Measurements from ENCODE around the gene ZNF367.
"Not testable (repeated sequence)": the region's sequence is repeated elsewhere in the genome, so short reads cannot be mapped to it uniquely, and the experiment has no call there.

ZNF367 gene

GRCh38 chr9:96367943-96368342 is 50.2 kb downstream of the ZNF367 start:
- no peak for TF ChIP-seq CTCF (IDR thresholded peaks at IDR 0.05; ENCODE audit: poor library complexity, severe bottlenecking)
- Histone ChIP-seq H3K27ac (ENCODE audit: poor library complexity, severe bottlenecking) (no peak overlapping the region), H3K27me3 (ENCODE audit: insufficient read depth, poor library complexity, severe bottlenecking) (no peaks in the 10 kb centered on the region), H3K4me3 (ENCODE audit: severe bottlenecking) (no peak overlapping the region), H3K4me1 (ENCODE audit: insufficient read depth, poor library complexity, severe bottlenecking) (no peaks in the 10 kb centered on the region), H3K36me3 (ENCODE audit: low read depth) (peaks cover 13% of the 10 kb centered on the region; the same call in 1 of the 2 replicates), H3K9me3 (ENCODE audit: severe bottlenecking) (no peaks in the 10 kb centered on the region)
- no peak for ATAC-seq (ENCODE audit: low read depth)
- no peak for DNase-seq (ENCODE audit: low spot score)

DNA sequence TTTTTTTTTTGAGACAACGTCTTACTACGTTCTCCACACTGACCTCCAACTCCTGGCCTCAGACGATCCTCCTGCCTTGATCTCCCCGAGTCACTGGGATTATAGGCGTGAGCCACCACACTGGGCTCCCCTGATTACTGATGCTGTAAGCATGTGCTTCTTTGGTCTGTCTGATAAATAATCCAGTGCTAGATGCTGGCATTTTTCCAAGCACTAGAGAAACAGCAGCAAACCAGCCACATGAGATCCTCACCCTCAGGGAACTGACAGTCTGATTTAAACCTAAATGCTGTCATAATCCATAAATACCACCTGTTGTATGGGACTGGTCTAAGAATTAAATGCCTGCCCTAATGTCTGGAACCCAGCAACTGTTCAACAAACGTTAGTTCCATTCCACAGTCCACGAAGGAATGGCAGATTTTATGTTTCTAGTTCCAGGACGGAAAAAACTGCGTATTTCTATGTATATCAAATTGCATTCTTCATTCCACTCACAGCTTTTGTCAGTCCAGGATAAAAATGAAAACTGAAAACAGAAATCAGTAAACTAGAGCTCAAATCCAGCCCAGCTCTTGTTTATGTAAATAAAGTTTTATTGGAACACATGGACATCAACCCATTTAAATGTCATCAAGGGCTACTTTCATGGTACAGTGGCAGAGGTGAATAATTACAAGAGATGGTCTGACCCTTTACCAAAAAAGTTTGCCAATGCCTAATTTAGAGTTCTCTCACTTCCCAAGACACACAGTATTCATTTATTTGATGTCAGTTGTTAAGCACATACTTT is 54.8 kb downstream of the ZNF367 start:
- ATAC-seq (ENCODE audit: low read depth): no peak
- Histone ChIP-seq H3K36me3 (ENCODE audit: low read depth) (peaks cover 21% of the 10 kb centered on the region), H3K4me1 (ENCODE audit: insufficient read depth, poor library complexity, severe bottlenecking) (no peaks in the 10 kb centered on the region), H3K4me3 (ENCODE audit: severe bottlenecking) (no peak overlapping the region), H3K27ac (ENCODE audit: poor library complexity, severe bottlenecking) (no peak overlapping the region), H3K9me3 (ENCODE audit: severe bottlenecking) (no peaks in the 10 kb centered on the region), H3K27me3 (ENCODE audit: insufficient read depth, poor library complexity, severe bottlenecking) (no peaks in the 10 kb centered on the region)
- TF ChIP-seq CTCF (IDR thresholded peaks at IDR 0.05; ENCODE audit: poor library complexity, severe bottlenecking): no peak
- DNase-seq (ENCODE audit: low spot score): no peak

GRCh38 chr9:96362119-96362518 is 56.1 kb downstream of the ZNF367 start:
- H3K9me3 ChIP-seq (ENCODE audit: severe bottlenecking); H3K4me1 ChIP-seq (ENCODE audit: insufficient read depth, poor library complexity, severe bottlenecking); ATAC-seq (ENCODE audit: low read depth); DNase-seq (ENCODE audit: low spot score); H3K4me3 ChIP-seq (ENCODE audit: severe bottlenecking); H3K27me3 ChIP-seq (ENCODE audit: insufficient read depth, poor library complexity, severe bottlenecking); H3K27ac ChIP-seq (ENCODE audit: poor library complexity, severe bottlenecking): not testable (repeated sequence)
- peaks cover 30% of the 10 kb centered on the region for H3K36me3 ChIP-seq (ENCODE audit: low read depth)

DNA sequence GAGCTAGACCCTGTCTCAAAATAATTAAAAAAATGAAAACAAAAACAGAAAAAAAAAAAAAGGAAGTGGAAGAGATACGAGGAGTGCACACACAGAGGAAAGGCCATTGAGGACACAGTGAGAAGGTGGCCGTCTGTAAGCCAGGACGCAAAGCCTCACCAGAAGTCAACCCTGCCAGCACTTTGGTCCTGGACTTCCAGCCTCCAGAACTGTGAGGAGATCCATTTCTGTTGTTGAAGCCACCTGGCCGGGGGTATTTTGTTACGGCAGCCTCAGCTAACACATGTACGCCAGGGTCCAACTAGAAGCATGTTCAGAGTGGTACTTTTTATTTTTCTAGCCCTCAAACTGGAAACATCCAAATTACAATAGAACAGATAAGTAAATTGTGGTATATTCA is 56.5 kb downstream of the ZNF367 start:
- Histone ChIP-seq H3K4me3 (ENCODE audit: severe bottlenecking) (no peak overlapping the region), H3K36me3 (ENCODE audit: low read depth) (peaks cover 31% of the 10 kb centered on the region), H3K27ac (ENCODE audit: poor library complexity, severe bottlenecking) (no peak overlapping the region), H3K27me3 (ENCODE audit: insufficient read depth, poor library complexity, severe bottlenecking) (no peaks in the 10 kb centered on the region), H3K4me1 (ENCODE audit: insufficient read depth, poor library complexity, severe bottlenecking) (no peaks in the 10 kb centered on the region), H3K9me3 (ENCODE audit: severe bottlenecking) (no peaks in the 10 kb centered on the region)
- ATAC-seq (ENCODE audit: low read depth): no peak
- no peak for DNase-seq (ENCODE audit: low spot score)
- TF ChIP-seq CTCF (IDR thresholded peaks at IDR 0.05; ENCODE audit: poor library complexity, severe bottlenecking): no peak

- Histone ChIP-seq H3K9me3 (ENCODE audit: severe bottlenecking) (no peaks in the 10 kb centered on the region), H3K4me3 (ENCODE audit: severe bottlenecking) (no peak overlapping the region), H3K27me3 (ENCODE audit: insufficient read depth, poor library complexity, severe bottlenecking) (no peaks in the 10 kb centered on the region), H3K36me3 (ENCODE audit: low read depth) (peaks cover 33% of the 10 kb centered on the region), H3K27ac (ENCODE audit: poor library complexity, severe bottlenecking) (no peak overlapping the region), H3K4me1 (ENCODE audit: insufficient read depth, poor library complexity, severe bottlenecking) (no peaks in the 10 kb centered on the region)
- no peak for TF ChIP-seq CTCF (IDR thresholded peaks at IDR 0.05; ENCODE audit: poor library complexity, severe bottlenecking)
- no peak for DNase-seq (ENCODE audit: low spot score)
- ATAC-seq (ENCODE audit: low read depth): no peak
These were observed 57.2 kb downstream of the ZNF367 start for GRCh38 chr9:96360976-96361375.

GRCh38 chr9:96360523-96360922 is 57.6 kb downstream of the ZNF367 start:
- not testable (repeated sequence) for H3K9me3 ChIP-seq (ENCODE audit: severe bottlenecking); H3K27me3 ChIP-seq (ENCODE audit: insufficient read depth, poor library complexity, severe bottlenecking); H3K27ac ChIP-seq (ENCODE audit: poor library complexity, severe bottlenecking); ATAC-seq (ENCODE audit: low read depth); H3K4me3 ChIP-seq (ENCODE audit: severe bottlenecking); DNase-seq (ENCODE audit: low spot score); H3K4me1 ChIP-seq (ENCODE audit: insufficient read depth, poor library complexity, severe bottlenecking)
- peaks cover 33% of the 10 kb centered on the region for H3K36me3 ChIP-seq (ENCODE audit: low read depth)

Data from RWPE2 (cell line).